SU-DHL-6 (cell line): ENCODE measurements around the gene PCSK1.

Experiments
- H2AFZ ChIP-seq: fragments of 200-600 bp; sonication (generic); 2 replicates; pipeline ENCODE4 v1.6.1; 2014; ENCODE audit warnings: low read depth, mild to moderate bottlenecking, moderate library complexity, mixed read lengths, antibody characterized with exemption, low read length; ENCODE audit not compliant: severe bottlenecking
- H3F3A ChIP-seq: fragments of 200-600 bp; shearing (Covaris generic); 2 replicates; pipeline ENCODE4 v1.6.0; 2016; ENCODE audit warnings: antibody characterized with exemption, mild to moderate bottlenecking; ENCODE audit not compliant: insufficient read depth
- H3K27ac ChIP-seq: fragments of 200-600 bp; sonication (generic); 2 replicates; pipeline ENCODE4 v1.5.1; 2016; ENCODE audit warnings: low read depth, mild to moderate bottlenecking, low read length, moderate library complexity, mixed read lengths
- H3K27me3 ChIP-seq: fragments of 200-600 bp; sonication (generic), shearing (Covaris generic); 2 replicates; pipeline ENCODE4 v1.6.0; 2014; ENCODE audit warnings: mild to moderate bottlenecking, low read length
- H3K36me3 ChIP-seq: fragments of 200-600 bp; sonication (generic); 2 replicates; pipeline ENCODE4 v1.6.1; 2014; ENCODE audit warnings: mild to moderate bottlenecking, low read length, mixed read lengths
- H3K4me2 ChIP-seq: fragments of 300-600, 200-600 bp; shearing (Covaris generic), sonication (generic); 2 replicates; pipeline ENCODE4 v1.6.0; 2014; ENCODE audit warnings: low read length, low read depth, mild to moderate bottlenecking; ENCODE audit not compliant: poor library complexity, severe bottlenecking
- H3K4me3 ChIP-seq: fragments of 200-600 bp; sonication (generic); 2 replicates; pipeline ENCODE4 v1.5.1; 2014; ENCODE audit warnings: antibody characterized with exemption, low read length, mild to moderate bottlenecking, mixed read lengths; ENCODE audit not compliant: insufficient read depth, poor library complexity, severe bottlenecking
- H3K79me2 ChIP-seq: fragments of 200-600 bp; sonication (generic); 2 replicates; pipeline ENCODE4 v1.6.1; 2014; ENCODE audit warnings: mild to moderate bottlenecking, low read length, moderate library complexity; ENCODE audit not compliant: insufficient read depth
- H3K9ac ChIP-seq: fragments of 200-600 bp; sonication (generic); 2 replicates; pipeline ENCODE4 v1.7.0; 2014; ENCODE audit warnings: mild to moderate bottlenecking, low read length
- H3K9me2 ChIP-seq: fragments of 200-600 bp; sonication (generic); replicated peaks from 2 replicates; pipeline ENCODE4 v1.6.1; 2014; ENCODE audit warnings: low read length; ENCODE audit not compliant: insufficient read depth
- H3K9me3 ChIP-seq: fragments of 200-600 bp; sonication (generic); 2 replicates; pipeline ENCODE4 v1.6.1; 2014; ENCODE audit warnings: low read length, mixed read lengths; ENCODE audit not compliant: insufficient read depth
- H4K20me1 ChIP-seq: fragments of 200-600 bp; sonication (generic); 2 replicates; pipeline ENCODE4 v1.6.1; 2014; ENCODE audit warnings: low read depth, mild to moderate bottlenecking, antibody characterized with exemption, low read length, moderate library complexity, mixed read lengths
- CTCF ChIP-seq: fragments of 200-600 bp; sonication (generic); IDR thresholded peaks from one replicate; pipeline ENCODE4 v1.5.1; 2017; ENCODE audit warnings: antibody characterized with exemption, mild to moderate bottlenecking, low read length, moderate library complexity; ENCODE audit not compliant: insufficient read depth, poor library complexity, severe bottlenecking
- EZH2phosphoT487 ChIP-seq: fragments of 200-600 bp; sonication (generic), shearing (Covaris generic); conservative IDR thresholded peaks from 2 replicates; pipeline ENCODE4 v1.6.1; 2018; ENCODE audit warnings: mild to moderate bottlenecking, antibody characterized with exemption, low read length, moderate library complexity, mixed read lengths

The PCSK1 gene

DNA sequence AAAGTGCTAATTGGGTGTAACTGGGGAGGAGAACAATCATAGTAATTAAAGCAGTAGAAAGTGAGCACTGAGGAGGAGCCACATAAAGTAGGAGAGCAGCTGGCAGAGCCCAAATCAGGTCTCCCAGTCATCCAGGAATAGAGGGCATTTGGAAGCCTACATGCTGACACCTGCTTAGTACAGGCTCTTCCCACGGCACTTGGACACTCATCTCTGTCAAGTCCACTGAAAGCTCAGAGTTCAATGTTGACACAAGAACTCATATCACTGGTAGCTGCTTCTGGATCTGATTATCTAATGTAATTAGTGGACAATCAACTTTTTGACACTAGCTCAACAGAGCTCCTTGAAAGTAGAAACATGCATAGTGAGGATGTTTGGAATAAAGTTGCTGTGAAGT lies 45.9 kb upstream of the PCSK1 start:
- TF ChIP-seq EZH2phosphoT487 (no peak), CTCF (no peak)
- no peak overlapping the region for H3K27ac ChIP-seq
- no peaks in the 10 kb centered on the region for H3K79me2 ChIP-seq
- no peak overlapping the region for H3K4me2 ChIP-seq
- H3K9me2 ChIP-seq, result no peaks in the 10 kb centered on the region
- no peaks in the 10 kb centered on the region for H3K36me3 ChIP-seq
- H3K4me3 ChIP-seq, result no peak overlapping the region
- H3K9me3 ChIP-seq, result no peaks in the 10 kb centered on the region
- H3K9ac ChIP-seq, result no peak overlapping the region
- H2AFZ ChIP-seq, result no peak overlapping the region
- no peaks in the 10 kb centered on the region for H3F3A ChIP-seq
- no peaks in the 10 kb centered on the region for H3K27me3 ChIP-seq
- H4K20me1 ChIP-seq, result no peaks in the 10 kb centered on the region

- TF ChIP-seq EZH2phosphoT487, result no peak
Measured at GRCh38 chr5:96476654-96477053, 43.6 kb upstream of the PCSK1 start.

GRCh38 chr5:96474073-96474472 lies 41.0 kb upstream of the PCSK1 start:
- Histone ChIP-seq H3K4me2 (no peak overlapping the region), H3K9me2 (no peaks in the 10 kb centered on the region), H3K27me3 (no peaks in the 10 kb centered on the region), H3F3A (no peaks in the 10 kb centered on the region), H2AFZ (no peak overlapping the region), H3K9ac (no peak overlapping the region), H3K36me3 (no peaks in the 10 kb centered on the region), H3K9me3 (no peaks in the 10 kb centered on the region), H4K20me1 (no peaks in the 10 kb centered on the region), H3K4me3 (no peak overlapping the region), H3K27ac (no peak overlapping the region), H3K79me2 (no peaks in the 10 kb centered on the region)
- TF ChIP-seq EZH2phosphoT487 (no peak), CTCF (no peak)

More at GRCh38 chr5:96476654-96477053, 43.6 kb upstream of the PCSK1 start:
- Histone ChIP-seq H3K79me2 (no peaks in the 10 kb centered on the region), H4K20me1 (no peaks in the 10 kb centered on the region), H3K27ac (no peak overlapping the region), H3K27me3 (no peaks in the 10 kb centered on the region), H3K36me3 (no peaks in the 10 kb centered on the region), H3F3A (no peaks in the 10 kb centered on the region), H3K9ac (no peak overlapping the region), H3K4me3 (no peak overlapping the region), H3K9me2 (no peaks in the 10 kb centered on the region), H2AFZ (no peak overlapping the region), H3K4me2 (no peak overlapping the region), H3K9me3 (no peaks in the 10 kb centered on the region)

DNA sequence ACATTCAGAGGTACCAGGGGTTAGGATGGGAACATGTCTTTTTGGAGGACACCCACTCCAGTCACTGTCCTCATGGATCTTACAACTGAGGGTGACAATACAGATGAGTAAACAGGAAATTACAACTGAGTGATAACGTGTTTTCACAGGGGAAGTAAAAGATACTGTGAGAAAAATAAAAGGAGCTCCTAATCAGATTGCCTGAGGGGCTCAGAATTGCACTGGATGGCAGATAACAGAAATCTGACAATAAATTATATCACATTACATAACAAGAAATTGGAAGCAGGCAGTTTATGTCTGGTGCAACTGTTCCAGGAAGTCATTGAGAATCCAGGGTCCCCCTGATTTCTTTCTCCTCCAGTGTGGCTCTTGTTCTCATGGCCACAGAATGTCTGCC lies 40.1 kb upstream of the PCSK1 start:
- H4K20me1 ChIP-seq, result no peaks in the 10 kb centered on the region
- H3K4me2 ChIP-seq, result no peak overlapping the region
- no peaks in the 10 kb centered on the region for H3K9me2 ChIP-seq
- no peaks in the 10 kb centered on the region for H3K27me3 ChIP-seq
- H3K79me2 ChIP-seq, result no peaks in the 10 kb centered on the region
- TF ChIP-seq EZH2phosphoT487, result no peak
- no peak for TF ChIP-seq CTCF
- no peaks in the 10 kb centered on the region for H3F3A ChIP-seq
- no peaks in the 10 kb centered on the region for H3K36me3 ChIP-seq
- no peak overlapping the region for H2AFZ ChIP-seq
- no peaks in the 10 kb centered on the region for H3K9me3 ChIP-seq
- no peak overlapping the region for H3K9ac ChIP-seq
- H3K4me3 ChIP-seq, result no peak overlapping the region
- H3K27ac ChIP-seq, result no peak overlapping the region
